IPS-NIHi7 (cell line): Measurements from ENCODE around the gene WRNIP1.
"Not testable (repeated sequence)": the region's sequence is repeated elsewhere in the genome, so short reads cannot be mapped to it uniquely, and the experiment has no call there.

Source experiments
- DNase-seq: peaks from one replicate; pipeline ENCODE4 v3.0.0; 2012; ENCODE audit warnings: mixed read lengths; ENCODE audit errors: extremely low spot score

WRNIP1 gene

DNA sequence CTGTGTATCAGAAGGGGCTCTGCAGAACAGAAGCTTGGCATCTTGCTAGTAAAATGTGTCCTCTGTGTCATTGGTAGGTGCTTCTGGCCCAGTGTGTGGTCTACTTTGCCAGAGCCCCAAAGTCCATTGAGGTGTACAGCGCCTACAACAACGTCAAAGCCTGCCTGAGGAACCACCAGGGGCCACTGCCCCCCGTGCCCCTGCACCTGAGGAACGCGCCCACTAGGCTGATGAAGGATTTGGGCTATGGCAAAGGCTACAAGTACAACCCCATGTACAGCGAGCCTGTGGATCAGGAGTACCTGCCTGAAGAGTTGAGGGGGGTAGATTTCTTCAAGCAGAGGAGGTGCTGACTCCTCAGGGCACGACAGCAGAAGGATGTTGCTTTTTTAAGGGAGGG is 19.7 kb downstream of the WRNIP1 start:
- no peak for DNase-seq

DNA sequence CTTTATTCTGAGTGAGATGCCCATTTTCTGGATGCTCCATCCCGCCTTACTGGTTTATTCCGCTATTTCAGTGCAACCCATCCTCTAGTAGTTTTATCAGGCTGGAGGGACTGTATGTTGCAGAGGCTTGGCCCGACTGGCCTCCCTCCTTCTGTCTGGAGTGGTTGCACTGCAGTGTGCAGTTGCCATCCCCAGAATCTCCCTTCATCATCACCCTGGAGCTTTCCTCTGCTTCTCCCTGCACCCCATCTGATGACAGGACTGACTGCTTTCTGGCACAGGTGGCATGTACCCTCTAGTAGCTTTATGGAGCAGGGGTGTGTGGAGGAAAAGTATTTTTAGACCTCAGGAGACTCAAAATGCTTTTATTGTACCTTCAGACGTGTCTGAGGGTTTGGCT is 21.1 kb downstream of the WRNIP1 start:
- DNase-seq: no peak

DNA sequence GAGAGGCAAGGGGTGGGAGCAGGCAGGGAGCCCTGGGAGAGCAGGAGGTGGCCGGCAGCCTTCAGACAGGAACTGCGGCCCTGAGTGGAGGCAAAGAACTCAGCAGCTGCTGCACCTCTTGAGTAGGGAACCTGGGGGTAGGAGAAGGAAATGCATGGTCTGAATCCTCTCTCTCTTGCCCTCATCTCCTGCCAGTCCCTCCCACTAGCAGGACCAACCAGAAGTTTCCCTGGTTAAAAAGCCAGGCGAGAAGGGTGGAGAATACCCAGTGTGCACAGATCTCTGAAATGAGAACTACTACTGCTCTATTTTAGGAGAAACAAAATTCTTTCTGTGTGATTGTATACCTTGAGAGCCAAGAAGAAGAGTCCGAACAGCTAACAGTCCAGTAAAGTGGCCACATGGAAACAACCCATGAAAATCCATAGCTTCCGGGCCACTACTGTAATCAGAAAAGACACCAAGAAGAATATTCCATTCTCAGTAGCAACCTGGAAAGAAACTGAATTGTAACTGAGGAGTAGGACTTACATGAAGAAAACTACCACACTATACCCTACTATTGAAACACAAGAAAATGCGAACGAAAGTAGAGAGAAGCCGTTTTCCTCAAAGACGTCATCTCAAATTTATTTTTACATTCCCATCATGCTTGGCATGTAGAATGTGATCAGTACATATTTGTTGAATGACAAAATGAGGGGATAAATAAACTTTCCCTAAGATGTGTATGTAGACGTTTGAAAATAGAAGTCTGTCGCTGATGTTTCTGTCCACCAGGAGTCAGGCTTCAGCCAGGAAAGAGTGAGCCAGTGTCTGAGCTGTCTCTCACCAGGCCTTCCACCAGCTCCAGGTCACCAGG is 25.6 kb downstream of the WRNIP1 start:
- peak; percentile 86 for DNase-seq

DNA sequence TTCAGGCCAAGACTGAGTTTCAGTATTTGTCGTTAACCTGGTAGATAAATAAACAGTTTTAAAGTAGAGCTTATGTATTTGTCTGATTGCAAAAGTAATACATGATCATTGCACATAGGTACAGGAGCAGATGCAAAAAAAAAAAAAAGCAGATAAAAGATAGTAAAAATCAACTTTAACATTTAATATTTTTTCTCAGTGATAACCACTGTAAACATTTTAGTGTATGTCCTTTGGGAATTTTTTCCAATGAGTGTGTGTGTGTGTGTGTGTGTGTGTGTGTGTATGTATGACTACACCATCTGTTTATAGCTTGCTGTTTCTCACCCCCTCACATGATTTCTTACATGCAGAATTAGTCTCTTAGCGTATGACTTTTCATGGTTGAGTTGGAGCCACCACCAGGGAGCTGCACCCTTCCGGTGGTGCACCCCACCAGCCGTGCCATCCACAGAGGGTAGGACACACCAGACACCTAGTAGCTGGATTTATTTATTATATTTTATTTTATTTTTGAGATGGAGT is 26.3 kb downstream of the WRNIP1 start:
- no peak for DNase-seq

DNA sequence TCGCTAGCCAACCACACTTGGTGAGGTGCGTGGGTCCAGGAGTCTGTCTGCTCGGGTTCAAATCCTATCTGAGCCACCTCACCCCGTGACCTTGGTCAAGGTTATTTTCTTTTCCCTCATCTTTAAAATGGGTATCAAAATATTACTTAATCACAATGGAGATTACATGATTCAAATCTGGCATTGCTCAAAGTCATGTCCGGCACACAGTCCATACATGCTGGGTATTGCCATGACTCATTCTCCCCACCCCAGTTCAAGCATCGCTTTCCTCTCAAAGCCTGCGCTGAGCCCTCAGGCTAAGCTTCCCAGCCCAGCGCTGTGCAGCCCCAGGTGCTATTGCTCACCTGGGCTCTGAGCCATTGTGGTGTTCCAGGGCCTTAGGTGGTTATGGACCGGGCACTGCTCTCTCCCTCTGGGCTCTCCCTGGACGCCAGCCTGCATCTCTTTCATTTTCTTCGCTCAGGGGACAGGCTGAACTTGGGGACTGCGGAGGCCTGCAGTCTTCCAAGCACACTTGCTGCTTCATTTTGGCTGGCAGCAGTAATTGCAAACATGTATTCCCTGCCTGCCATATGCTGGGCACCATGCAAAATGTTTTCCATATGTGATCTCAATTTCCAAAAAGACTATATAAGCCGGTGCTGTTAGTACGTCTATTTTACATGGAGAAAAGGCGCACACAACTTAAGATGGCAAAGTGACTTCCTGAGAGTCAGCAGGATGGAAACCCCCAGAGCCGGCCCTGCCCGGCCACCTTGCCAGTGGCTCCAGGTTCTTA is 27.3 kb downstream of the WRNIP1 start:
- DNase-seq: no peak

DNA sequence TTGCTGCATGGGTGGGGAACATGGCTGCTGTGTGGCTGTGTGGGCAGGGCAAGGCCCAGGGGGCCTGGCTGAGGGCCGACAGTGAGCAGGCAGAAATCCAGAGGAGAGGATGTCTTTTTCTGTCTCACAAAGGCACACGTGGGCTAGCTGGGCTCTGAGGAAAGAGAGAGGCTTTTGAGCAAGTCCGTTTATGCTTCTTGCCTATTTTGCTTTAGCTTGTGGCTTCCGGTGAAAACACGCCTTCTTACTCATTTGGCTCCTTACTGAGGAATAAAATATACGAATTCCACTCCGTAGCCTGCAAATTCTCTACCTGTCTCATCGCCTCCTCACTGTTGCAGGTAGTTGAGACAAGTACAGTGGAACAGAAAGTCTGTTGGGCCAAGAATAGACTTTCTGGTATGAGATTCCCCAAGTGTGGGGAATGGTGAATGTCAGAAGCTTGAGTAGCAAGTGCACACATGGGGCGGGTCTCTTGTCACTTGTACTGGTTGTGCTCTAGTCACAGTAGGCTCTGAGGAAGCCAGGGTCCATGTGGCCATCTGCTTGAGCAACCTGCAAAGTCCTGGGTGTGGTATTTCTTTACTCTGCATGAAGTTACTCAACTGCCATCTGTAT is 28.4 kb downstream of the WRNIP1 start:
- DNase-seq: no peak

DNA sequence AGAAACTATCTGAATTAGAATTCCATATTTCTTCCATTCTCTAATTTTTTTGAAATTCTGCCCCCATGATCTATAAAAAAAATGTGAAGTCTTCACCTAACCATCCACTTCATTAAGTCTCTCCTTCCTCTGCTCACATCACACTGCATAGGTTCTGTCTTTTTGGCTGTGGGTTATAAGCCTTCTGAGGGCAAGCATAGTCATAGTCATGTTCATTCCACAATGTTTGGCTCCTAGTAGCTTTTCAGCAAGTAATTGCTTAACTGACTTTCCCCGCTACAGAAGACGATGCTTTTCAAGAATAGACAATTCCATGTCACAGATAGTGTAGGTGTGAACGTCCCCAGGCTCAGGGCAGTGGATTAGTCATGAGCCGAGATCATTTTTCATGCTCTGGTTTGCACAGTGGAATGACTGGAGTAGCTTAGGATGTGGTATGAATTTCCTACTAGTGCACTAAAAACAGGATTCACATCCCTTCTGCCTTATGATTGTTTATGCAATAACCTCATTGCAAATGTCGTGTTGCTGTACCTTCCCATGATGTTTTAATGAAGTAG is 29.1 kb downstream of the WRNIP1 start:
- no peak for DNase-seq

DNA sequence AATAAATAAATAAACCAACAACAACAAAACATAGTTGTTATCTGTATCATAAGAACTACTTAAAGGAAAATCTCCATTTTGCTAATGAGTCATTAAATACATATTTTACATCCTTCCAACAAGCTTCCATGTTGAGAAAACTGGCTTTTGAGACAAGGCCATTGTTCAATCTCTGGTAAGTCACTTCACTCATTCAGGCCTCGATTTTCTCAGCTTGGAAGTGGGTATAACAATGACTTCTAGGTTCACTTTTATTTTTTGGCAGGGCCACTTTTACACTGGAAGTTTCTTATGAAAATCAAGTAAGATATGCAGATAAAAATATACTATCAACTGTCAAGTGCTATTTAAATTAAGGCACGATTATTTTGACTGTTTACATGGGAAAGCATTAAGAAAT is 30.0 kb downstream of the WRNIP1 start:
- DNase-seq: no peak

DNA sequence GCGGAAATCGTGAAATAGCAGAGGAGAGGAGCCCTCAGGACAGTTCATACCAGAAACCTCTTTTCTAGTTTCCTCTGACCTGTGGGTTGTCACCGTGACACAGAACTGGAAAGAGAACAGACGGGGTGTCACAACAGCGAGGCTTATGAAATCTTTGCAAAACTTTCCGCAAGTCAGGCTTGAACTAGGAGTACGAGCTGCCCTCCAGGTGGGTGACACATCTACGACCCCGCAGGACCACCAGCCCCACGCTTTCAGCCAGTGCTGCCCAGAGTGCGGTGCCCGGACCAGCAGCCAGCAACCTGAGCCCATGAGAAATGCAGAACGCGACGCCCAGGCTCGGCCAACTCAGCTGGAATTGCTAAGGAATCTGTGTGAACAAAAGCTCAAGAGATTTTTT is 30.8 kb downstream of the WRNIP1 start:
- DNase-seq: no peak

DNA sequence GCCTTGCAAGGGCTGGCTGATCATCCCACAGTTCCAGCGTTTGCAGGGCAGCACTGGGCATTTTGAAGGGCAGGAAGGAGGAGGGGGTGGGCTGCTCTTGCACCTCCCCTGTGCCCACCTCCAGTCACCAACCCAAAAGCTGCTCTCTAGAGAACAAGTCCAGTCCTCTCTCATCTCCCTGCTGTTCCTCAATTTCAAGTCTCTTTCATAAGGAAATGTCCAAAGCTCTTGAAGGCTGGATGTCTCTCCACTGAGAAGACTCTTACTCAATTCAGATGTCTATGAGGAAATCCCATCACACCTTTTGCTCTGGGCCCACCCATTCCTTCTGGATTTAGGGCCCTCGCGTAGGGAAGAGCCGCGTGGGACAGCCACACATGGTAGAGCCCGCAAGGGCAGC is 31.7 kb downstream of the WRNIP1 start:
- no peak for DNase-seq

DNA sequence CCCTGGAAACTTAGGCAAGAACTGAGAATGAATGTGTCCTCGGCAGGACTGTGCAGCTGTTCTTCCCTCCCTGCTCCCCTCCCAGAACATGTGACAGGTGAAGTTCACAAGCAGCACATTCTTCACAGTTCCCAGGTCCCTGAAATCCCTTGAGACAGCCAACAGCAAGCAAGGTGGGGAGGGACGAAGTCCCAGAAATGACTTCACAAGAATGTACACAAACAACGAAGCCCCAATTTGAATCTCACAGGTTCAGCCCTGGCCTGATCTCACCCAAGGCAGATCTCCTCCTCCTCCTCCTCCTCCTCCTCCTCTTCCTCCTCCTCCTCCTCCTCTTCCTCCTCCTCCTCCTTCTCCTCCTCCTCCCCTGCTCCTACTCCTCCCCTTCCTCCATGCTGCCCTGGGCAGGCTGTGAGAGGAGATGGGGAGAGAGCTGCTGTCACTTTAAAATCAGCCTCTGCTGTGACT is 32.4 kb downstream of the WRNIP1 start:
- DNase-seq: no peak

DNA sequence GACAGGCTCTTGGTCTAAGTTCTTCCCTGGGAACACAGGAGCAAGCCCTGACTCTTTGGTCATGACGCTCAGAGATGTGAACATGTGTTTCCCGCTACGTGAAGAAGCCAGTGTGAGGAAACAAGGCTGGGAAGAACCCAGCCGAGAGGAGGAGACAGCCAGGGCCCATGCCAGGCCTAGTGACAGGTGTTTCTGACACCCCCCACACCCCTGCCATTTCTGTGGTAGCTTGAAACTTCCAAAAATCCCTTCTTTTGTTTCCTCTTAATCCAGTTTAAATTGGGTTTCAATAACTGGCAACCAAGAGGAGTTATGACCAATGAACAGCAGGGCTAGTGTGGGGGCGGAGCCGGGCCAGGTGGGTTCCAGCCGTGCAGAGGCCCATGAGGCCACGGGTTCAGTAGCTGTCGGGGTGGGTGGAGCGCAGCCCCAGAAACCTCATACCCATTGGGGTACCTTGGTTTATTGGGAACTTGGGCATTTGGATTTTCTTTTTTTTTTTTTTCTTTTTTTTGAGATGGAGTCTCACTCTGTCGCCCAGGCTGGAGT is 33.5 kb downstream of the WRNIP1 start:
- DNase-seq: no peak

DNA sequence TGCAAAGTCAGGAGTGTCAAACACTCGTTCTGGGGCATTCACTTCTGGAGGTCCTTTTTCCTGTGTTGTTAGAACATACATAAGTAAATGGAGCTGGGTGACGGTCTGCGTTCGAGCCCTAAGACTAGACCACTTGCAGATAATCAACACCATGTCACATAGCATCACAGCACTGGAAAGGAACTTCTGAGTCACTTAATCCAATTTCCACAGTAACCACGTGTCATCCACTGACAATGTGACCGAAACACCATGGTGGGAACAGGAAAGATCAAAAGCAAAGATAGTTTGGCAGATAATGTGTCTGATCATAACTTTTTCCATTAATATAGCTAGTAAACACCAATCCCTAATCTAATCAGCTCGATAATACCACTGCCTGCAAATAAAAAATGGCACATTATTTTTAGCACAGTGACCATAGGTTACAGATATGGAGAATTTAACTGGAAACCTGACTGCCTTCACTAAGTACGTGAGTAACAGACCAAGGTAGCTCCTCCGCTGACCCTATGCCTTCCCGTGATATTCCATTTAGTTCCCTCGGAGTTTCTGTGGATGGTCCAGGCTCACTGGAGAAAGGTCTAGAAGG is 34.8 kb downstream of the WRNIP1 start:
- no peak for DNase-seq

DNA sequence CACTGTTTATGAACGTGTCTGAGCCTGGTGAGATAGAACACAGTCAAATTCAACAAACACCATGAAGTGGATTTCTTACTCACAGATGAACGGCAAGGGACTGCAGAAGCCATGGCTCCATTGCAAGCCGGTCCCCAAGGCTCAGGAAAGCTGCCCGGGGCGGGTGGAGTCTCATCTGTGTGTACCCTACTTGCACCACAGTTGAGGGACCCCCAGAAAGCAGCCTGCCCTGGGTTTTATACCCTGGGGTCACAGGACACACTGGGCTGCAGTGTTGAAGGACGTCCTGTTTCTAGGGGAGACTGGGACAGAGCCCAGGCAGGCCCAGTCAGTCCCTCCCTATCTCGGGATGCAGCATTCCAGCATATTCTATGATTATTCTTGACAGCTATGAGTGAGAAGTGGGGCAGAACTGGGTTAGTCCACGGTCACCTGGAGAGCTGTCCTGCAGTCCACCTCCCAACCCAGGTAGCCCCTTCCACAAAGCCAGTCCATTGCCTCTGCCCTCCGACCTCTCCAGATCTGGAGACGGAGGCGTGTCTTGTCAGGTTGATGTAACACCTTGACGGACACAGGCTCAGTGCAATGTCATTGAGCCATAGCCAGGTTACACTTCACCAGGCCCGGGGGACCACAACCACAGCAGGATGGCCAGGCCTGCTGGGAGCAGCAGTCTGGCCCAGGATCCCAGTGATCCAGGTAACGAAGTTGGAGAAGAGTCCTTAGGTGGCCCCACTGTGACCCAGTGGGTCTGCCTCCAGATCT is 35.5 kb downstream of the WRNIP1 start:
- DNase-seq: no peak

DNA sequence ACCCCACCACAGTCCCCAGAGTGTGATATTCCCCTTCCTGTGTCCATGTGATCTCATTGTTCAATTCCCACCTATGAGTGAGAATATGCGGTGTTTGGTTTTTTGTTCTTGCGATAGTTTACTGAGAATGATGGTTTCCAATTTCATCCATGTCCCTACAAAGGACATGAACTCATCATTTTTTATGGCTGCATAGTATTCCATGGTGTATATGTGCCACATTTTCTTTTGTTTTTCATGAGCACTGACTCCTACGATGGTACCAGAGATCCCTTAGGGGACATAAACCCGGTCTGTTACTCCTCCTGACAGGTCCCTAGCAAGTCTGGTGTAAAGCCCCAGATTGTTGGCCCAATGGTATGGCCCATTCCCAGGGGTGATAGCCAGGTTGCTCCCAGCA is 36.5 kb downstream of the WRNIP1 start:
- not testable (repeated sequence) for DNase-seq

DNA sequence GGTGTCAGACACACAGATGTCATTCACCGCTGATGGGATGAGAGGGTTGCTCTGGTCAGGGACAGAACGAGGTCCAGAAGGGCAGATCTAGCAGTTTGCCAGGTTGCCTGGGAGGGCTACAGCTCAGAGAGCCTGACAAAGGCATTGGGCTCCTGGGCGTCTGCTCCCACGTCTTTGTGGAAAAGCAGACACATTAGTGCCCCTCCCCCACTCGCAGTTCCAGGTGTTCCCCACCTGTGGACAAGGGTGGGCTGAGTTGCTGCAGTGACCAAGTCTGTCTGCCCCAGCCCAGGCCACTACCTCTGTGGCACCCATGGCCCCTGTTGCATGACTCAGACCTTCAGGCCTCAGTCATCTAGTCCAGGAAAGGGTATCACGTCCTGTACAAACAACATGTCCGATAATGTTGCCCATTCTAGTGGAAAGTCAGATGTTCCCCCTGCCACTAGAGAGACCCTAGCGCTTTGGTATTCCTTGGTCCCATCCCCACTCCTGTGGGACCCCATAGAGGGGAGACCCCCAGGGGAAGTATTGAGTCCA is 37.4 kb downstream of the WRNIP1 start:
- DNase-seq: no peak

DNA sequence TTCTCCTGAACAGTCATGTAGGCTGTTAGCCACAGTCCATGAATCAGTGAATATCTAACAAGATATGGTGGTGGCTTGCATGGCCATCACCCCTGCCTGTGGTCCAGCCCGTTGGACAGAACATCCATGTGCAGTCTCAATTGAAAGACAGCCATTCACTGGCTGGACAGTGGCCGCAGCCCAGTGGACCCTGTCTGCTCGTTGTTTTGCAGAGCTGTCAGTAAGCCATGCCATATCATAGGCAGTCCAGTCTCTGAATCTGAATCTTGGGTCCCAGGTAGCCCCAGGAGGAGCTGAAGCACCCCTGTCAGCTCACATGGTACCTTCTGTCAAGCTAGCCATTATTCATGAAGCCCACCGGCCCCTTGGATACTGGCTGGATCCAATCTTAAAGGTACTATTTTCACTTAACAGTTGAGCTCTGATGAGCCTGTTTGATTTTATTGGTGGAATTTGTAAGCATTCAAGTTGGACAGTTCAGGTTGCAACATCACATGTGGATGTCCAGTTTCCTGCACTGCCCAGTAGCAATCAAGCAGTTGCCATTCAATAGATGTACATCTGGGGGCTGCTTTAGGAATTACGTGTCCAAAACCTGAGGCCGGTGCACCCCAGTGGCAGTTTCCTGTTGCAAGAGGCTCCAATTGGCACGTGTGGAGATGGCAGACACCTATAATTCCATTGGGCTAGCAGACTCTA is 38.7 kb downstream of the WRNIP1 start:
- DNase-seq: no peak

DNA sequence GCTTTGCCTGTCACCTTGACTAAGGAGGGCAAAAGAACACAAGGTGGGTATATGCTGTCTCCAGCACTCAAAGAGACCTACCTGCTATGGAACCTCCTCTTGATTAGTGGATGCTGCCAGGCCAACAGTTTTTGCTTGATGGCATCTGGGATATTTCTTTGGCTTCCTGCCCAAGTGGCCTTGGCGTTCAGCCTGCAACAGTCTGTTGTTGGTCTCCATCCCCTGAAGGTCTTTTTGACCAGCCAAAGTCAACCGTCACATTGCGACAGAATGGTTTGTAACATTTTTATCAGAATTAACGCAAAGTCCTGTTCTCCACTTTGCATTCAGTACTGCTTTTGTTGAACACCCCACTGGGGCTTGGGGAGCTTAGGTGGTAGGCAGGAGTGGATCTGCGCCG is 39.3 kb downstream of the WRNIP1 start:
- DNase-seq: no peak

DNA sequence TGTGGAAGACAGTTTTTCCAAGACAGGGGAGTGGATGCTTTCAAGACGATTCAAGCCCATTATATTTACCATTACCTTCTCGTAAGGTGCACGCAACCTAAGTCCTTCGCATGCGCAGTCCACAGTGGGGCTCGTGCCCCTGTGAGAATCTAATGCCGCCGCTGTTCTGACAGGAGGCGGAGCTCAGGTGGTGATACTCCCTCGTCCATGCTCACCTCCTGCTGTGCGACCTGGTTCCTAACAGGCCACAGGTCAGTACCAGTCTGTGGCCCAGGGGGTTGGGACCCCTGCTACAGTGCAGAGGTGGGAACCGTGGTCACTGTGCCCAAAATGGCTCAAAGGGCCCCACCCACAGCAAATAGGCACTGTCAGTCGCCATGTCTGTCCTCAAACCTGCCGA is 39.8 kb downstream of the WRNIP1 start:
- no peak for DNase-seq

DNA sequence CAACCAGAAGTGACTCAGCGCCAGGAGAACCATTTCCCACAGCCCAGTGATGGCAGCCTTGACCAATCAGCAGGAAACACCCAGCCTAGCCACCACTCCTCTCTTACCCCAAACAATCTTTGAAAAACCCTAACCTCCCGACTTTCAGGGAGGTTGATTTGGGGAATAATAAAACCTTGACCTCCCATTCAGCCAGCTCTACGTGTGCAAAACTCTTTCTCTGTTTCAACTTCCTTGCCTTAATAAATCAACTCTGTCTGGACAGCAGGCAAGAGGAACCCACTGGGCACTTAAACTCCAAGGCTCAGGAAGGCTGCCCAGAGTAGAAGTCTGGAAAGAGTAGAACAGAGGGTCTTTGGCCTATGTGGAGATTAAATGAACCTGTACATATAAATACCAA is 41.5 kb downstream of the WRNIP1 start:
- DNase-seq: no peak
